Activated T-helper 2 cell treated with anti-CD3 and anti-CD28 coated beads, Interferon-gamma antibody, Interleukin-2, Interleukin-4, amounts not matched to agents 10 μg/mL and 5 μg/mL and 100 μg/mL, durations not matched to agents 14 hours and 24 hours and 36 hours (primary cell): ENCODE measurements around the gene GAREM2. TPM values are rescaled to one million over a fixed set of nuclear protein-coding genes. Genes with fewer than 3 reads are reported as not detected.
A peak's percentile ranks its signal among the peaks of the same experiment; 100 is the strongest.
"Not testable (repeated sequence)": the region's sequence is repeated elsewhere in the genome, so short reads cannot be mapped to it uniquely, and the experiment has no call there.

ENCODE experiments used
- DNase-seq: peaks from one replicate; pipeline ENCODE4 v3.0.0; 2021; ENCODE audit warnings: low spot score
- H3K27ac Mint-ChIP-seq: one replicate; pipeline ENCODE4 v1.8.0; 2021; ENCODE audit warnings: mixed read lengths
- H3K27me3 Mint-ChIP-seq: one replicate; pipeline ENCODE4 v1.8.0; 2021; ENCODE audit warnings: low read depth, mixed read lengths
- H3K36me3 Mint-ChIP-seq: one replicate; pipeline ENCODE4 v1.8.0; 2021; ENCODE audit warnings: low read depth, mixed read lengths
- H3K4me1 Mint-ChIP-seq: one replicate; pipeline ENCODE4 v1.8.0; 2021; ENCODE audit warnings: low read depth, mixed read lengths
- H3K4me3 Mint-ChIP-seq: one replicate; pipeline ENCODE4 v1.8.0; 2021; ENCODE audit warnings: low read depth, mild to moderate bottlenecking, moderate library complexity, mixed read lengths
- H3K9me3 Mint-ChIP-seq: one replicate; pipeline ENCODE4 v1.8.0; 2021; ENCODE audit warnings: mixed read lengths
- intact Hi-C: fragments of 100-400 bp; cut with micrococcal nuclease; formaldehyde crosslinking; loops from one replicate; pipeline ENCODE4 v1.15.1; 2023
- total RNA-seq: library from RNA; stranded (reverse); gene quantifications from 2 replicates; pipeline ENCODE4 v1.2.3, GENCODE V29; 2022

Gene GAREM2
- total RNA-seq, 1 donor from 2014 or later: 5.9 TPM

GRCh38 chr2:26157580-26157979, 15.3 kb upstream of the GAREM2 start:
- Mint-ChIP-seq H3K36me3 (no peaks in the 10 kb centered on the region), H3K9me3 (no peaks in the 10 kb centered on the region), H3K4me3 (no peak overlapping the region), H3K4me1 (no peaks in the 10 kb centered on the region), H3K27me3 (peaks cover 11% of the 10 kb centered on the region), H3K27ac (no peak overlapping the region)
- intact Hi-C loops: no loop called here
- no peak for DNase-seq

GRCh38 chr2:26161926-26162325, 11.0 kb upstream of the GAREM2 start:
- no peak for DNase-seq
- Mint-ChIP-seq H3K9me3 (no peaks in the 10 kb centered on the region), H3K36me3 (no peaks in the 10 kb centered on the region), H3K4me1 (no peaks in the 10 kb centered on the region), H3K27me3 (peaks cover 9% of the 10 kb centered on the region), H3K4me3 (no peak overlapping the region), H3K27ac (no peak overlapping the region)
- intact Hi-C loops: no loop called here

DNA sequence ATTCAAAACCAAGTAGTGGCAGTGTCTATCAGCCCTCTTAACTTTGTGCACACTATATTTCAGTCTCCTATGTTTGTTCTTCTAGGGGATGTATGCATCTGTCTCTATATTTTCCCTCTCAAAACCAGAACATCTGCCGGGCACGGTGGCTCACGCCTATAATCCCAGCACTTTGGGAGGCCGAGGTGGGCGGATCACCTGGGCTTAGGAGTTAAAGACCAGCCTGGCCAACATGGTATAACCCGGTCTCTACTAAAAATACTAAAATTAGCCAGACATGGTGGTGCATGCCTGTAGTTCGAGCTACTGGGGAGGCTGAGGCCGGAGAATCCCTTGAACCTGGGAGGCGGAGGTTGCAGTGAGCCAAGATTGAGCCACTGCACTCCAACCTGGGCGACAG, 9.9 kb upstream of the GAREM2 start:
- no peak overlapping the region for H3K4me3 Mint-ChIP-seq
- no peaks in the 10 kb centered on the region for H3K4me1 Mint-ChIP-seq
- DNase-seq: no peak
- H3K27ac Mint-ChIP-seq: no peak overlapping the region
- no peaks in the 10 kb centered on the region for H3K9me3 Mint-ChIP-seq
- intact Hi-C loops: no loop called here
- no peaks in the 10 kb centered on the region for H3K36me3 Mint-ChIP-seq
- peaks cover 9% of the 10 kb centered on the region for H3K27me3 Mint-ChIP-seq

DNA sequence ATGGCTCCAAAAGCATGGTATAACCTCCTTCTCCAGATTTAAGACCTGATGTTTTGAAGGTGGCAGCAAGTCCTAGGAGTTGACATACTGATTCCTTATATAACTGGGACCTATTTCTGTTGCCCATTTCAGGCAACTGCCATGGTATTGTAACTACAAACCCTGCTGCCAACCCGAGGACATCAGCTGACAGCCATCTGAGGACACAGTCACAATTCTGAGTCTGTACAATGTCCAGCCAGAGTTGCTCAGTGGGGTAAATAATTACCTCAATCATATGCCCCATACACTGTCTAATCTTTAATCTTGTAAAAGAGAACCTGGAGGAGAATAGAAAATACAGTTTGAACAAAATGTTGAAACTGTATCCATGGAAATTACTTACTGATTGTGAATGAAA, 8.7 kb upstream of the GAREM2 start:
- no peak for DNase-seq
- Mint-ChIP-seq H3K27me3 (peaks cover 9% of the 10 kb centered on the region), H3K36me3 (no peaks in the 10 kb centered on the region), H3K9me3 (no peaks in the 10 kb centered on the region), H3K27ac (no peak overlapping the region), H3K4me3 (no peak overlapping the region), H3K4me1 (no peaks in the 10 kb centered on the region)
- intact Hi-C loops: no loop called here

GRCh38 chr2:26164641-26165211, 8.2 kb upstream of the GAREM2 start:
- no peak for DNase-seq
- intact Hi-C loops: no loop called here
- Mint-ChIP-seq H3K9me3 (no peaks in the 10 kb centered on the region), H3K27me3 (peaks cover 11% of the 10 kb centered on the region), H3K4me1 (no peaks in the 10 kb centered on the region), H3K4me3 (no peak overlapping the region), H3K36me3 (no peaks in the 10 kb centered on the region), H3K27ac (no peak overlapping the region)

- DNase-seq: no peak
- H3K4me3 Mint-ChIP-seq: no peak overlapping the region
- intact Hi-C loops: no loop called here
- peaks cover 14% of the 10 kb centered on the region for H3K27me3 Mint-ChIP-seq
- H3K4me1 Mint-ChIP-seq: no peaks in the 10 kb centered on the region
- H3K27ac Mint-ChIP-seq: no peak overlapping the region
- no peaks in the 10 kb centered on the region for H3K9me3 Mint-ChIP-seq
- no peaks in the 10 kb centered on the region for H3K36me3 Mint-ChIP-seq
These were observed 7.5 kb upstream of the GAREM2 start for GRCh38 chr2:26165403-26165802.

- H3K27me3 Mint-ChIP-seq: peaks cover 22% of the 10 kb centered on the region
- H3K4me3 Mint-ChIP-seq, H3K27ac Mint-ChIP-seq, H3K9me3 Mint-ChIP-seq, H3K36me3 Mint-ChIP-seq, intact Hi-C loops, H3K4me1 Mint-ChIP-seq, DNase-seq: not testable (repeated sequence)
These were observed 6.3 kb upstream of the GAREM2 start for GRCh38 chr2:26166541-26166940.

GRCh38 chr2:26168785-26169184, 4.1 kb upstream of the GAREM2 start:
- Mint-ChIP-seq H3K27me3 (peaks cover 27% of the 10 kb centered on the region), H3K4me1 (peaks cover 7% of the 10 kb centered on the region), H3K4me3 (no peak overlapping the region), H3K36me3 (no peaks in the 10 kb centered on the region), H3K27ac (no peak overlapping the region), H3K9me3 (no peaks in the 10 kb centered on the region)
- DNase-seq: no peak
- intact Hi-C loops: no loop called here

DNA sequence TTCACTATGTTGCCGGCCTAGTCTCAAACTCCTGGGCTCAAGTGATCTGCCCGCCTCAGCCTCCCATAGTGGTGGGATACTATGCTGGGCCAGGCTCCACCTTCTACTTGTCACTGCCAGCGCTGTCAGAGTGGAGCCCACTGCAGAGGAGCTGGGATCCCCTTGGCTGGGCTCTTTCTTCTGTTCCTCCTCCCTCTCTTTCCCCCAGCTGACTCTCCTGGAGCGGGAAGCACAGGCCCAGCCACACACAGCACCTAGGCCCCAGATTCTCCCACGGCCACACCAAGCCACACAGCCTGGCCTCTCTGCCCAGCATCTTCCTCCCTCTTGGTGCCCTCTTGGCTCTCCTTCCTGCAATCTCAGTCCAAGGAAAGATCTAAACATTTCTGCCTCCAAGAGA, 3.7 kb upstream of the GAREM2 start:
- H3K27me3 Mint-ChIP-seq: peaks cover 28% of the 10 kb centered on the region
- DNase-seq: no peak
- no peak overlapping the region for H3K4me3 Mint-ChIP-seq
- no peaks in the 10 kb centered on the region for H3K36me3 Mint-ChIP-seq
- H3K4me1 Mint-ChIP-seq: peaks cover 7% of the 10 kb centered on the region
- intact Hi-C loops: no loop called here
- H3K27ac Mint-ChIP-seq: no peak overlapping the region
- no peaks in the 10 kb centered on the region for H3K9me3 Mint-ChIP-seq

GRCh38 chr2:26169681-26170414, 3.0 kb upstream of the GAREM2 start:
- H3K27me3 Mint-ChIP-seq: peaks cover 29% of the 10 kb centered on the region
- intact Hi-C loops: loop anchor here (5.0 to 10.0 kb wide), 2 partner anchors 162 to 305 kb away; partner anchors contain the start of gene OTOF
- no peaks in the 10 kb centered on the region for H3K9me3 Mint-ChIP-seq
- no peak overlapping the region for H3K4me3 Mint-ChIP-seq
- no peak for DNase-seq
- H3K27ac Mint-ChIP-seq: no peak overlapping the region
- H3K4me1 Mint-ChIP-seq: peaks cover 7% of the 10 kb centered on the region
- no peaks in the 10 kb centered on the region for H3K36me3 Mint-ChIP-seq

GRCh38 chr2:26170795-26171194, 2.1 kb upstream of the GAREM2 start:
- H3K4me3 Mint-ChIP-seq: no peak overlapping the region
- no peak for DNase-seq
- no peak overlapping the region for H3K27ac Mint-ChIP-seq
- peaks cover 7% of the 10 kb centered on the region for H3K4me1 Mint-ChIP-seq
- intact Hi-C loops: loop anchor here (5.0 to 10.0 kb wide), 2 partner anchors 162 to 304 kb away; partner anchors contain the start of gene OTOF
- no peaks in the 10 kb centered on the region for H3K36me3 Mint-ChIP-seq
- peaks cover 31% of the 10 kb centered on the region for H3K27me3 Mint-ChIP-seq
- H3K9me3 Mint-ChIP-seq: no peaks in the 10 kb centered on the region

- Mint-ChIP-seq H3K27me3 (peaks cover 34% of the 10 kb centered on the region), H3K9me3 (no peaks in the 10 kb centered on the region), H3K27ac (no peak overlapping the region), H3K4me1 (peaks cover 7% of the 10 kb centered on the region), H3K36me3 (no peaks in the 10 kb centered on the region), H3K4me3 (peak overlapping the region; percentile 88)
- intact Hi-C loops: loop anchor here (5.0 to 10.0 kb wide), 2 partner anchors 160 to 302 kb away; partner anchors contain the start of gene OTOF
- no peak for DNase-seq
These were observed 558 bp upstream of the GAREM2 start for GRCh38 chr2:26172189-26172870.
